Spleen (tissue), 11 donors: ENCODE results near the gene RFLNA. TPM values are rescaled to one million over a fixed set of nuclear protein-coding genes. Genes with fewer than 3 reads are reported as not detected.

Source experiments
- DNase-seq: peaks from one replicate; pipeline ENCODE4 v3.0.0-alpha.2; 2020
- H3K27ac ChIP-seq, 8 donors: fragments of 200-600 bp; sonication (generic) in 7 of 8; 1 replicate in 4 of 8; 2 replicates in 4 of 8; pipeline versions ENCODE4 v1.5.0 to v1.8.0; 2016 to 2021; ENCODE audit warnings: inconsistent platforms in 4 of 8, mild to moderate bottlenecking in 4 of 8, moderate library complexity in 1 of 8
- H3K27me3 ChIP-seq, 7 donors: fragments of 200-600 bp; sonication (generic) in 6 of 7; replicated peaks in 1 of 7; 1 replicate in 4 of 7; 2 replicates in 3 of 7; pipeline versions ENCODE4 v1.5.0 to v1.8.0; 2016 to 2021; ENCODE audit warnings: inconsistent platforms in 3 of 7, mild to moderate bottlenecking in 1 of 7
- H3K36me3 ChIP-seq, 6 donors: fragments of 200-600 bp; sonication (generic) in 5 of 6; 1 replicate in 4 of 6; 2 replicates in 2 of 6; pipeline versions ENCODE4 v1.5.0 to v1.8.0; 2016 to 2021; ENCODE audit warnings: inconsistent platforms in 2 of 6
- H3K4me1 ChIP-seq, 6 donors: fragments of 200-600 bp; sonication (generic) in 5 of 6; 1 replicate in 3 of 6; 2 replicates in 3 of 6; pipeline versions ENCODE4 v1.5.0 to v1.8.0; 2016 to 2021; ENCODE audit warnings: inconsistent platforms in 3 of 6
- H3K4me3 ChIP-seq, 8 donors: fragments of 200-600 bp; sonication (generic) in 7 of 8; 1 replicate in 4 of 8; 2 replicates in 4 of 8; pipeline versions ENCODE4 v1.5.0 to v1.8.0; 2016 to 2021; ENCODE audit warnings: inconsistent platforms in 4 of 8, mild to moderate bottlenecking in 4 of 8, moderate library complexity in 2 of 8
- H3K9me3 ChIP-seq, 8 donors: fragments of 200-600 bp; sonication (generic) in 7 of 8; 1 replicate in 4 of 8; 2 replicates in 4 of 8; pipeline versions ENCODE4 v1.5.0 to v1.8.0; 2016 to 2021; ENCODE audit warnings: inconsistent platforms in 4 of 8
- CTCF ChIP-seq, 11 experiments: fragments of 200-600 bp in 7 of 11; fragments of 450-650 bp in 4 of 11; sonication (generic) in 4 of 11; IDR thresholded peaks in 8 of 11; conservative IDR thresholded peaks in 3 of 11; 1 replicate in 7 of 11; 2 replicates in 4 of 11; pipeline versions ENCODE4 v1.4.0 to v1.8.0; 2016 to 2021; ENCODE audit warnings: antibody characterized with exemption in 11 of 11, inconsistent platforms in 4 of 11, mild to moderate bottlenecking in 1 of 11
- POLR2A ChIP-seq, 3 donors: fragments of 450-650 bp; IDR thresholded peaks; one replicate each; pipeline ENCODE4 v1.5.1; 2017; ENCODE audit warnings: antibody characterized with exemption in 3 of 3, mild to moderate bottlenecking in 1 of 3
- POLR2AphosphoS5 ChIP-seq, 3 donors: sonication (generic); formaldehyde crosslinking; IDR thresholded peaks; one replicate each; pipeline ENCODE4 v1.5.1; 2017; ENCODE audit warnings: antibody characterized with exemption in 3 of 3
- WGBS, 5 donors: extraction: QIAGEN DNeasy Blood & Tissue Kit in 3 of 5; methylation state at CpG; one replicate each; pipeline versions ENCODE4 v1.1.5 to v1.1.7; 2013 to 2018; 5-methylcytosine and 5-hydroxymethylcytosine counted together
- intact Hi-C: fragments of 100-400 bp; cut with DNase I; formaldehyde crosslinking; loops from one replicate; pipeline ENCODE4 v1.15.0; 2023; ENCODE audit warnings: low total_unique reads
- polyA plus RNA-seq, 3 donors: library from polyadenylated mRNA; stranded (reverse); fragments of 200-250 nt; gene quantifications; one replicate each; pipeline ENCODE4 v1.2.1, GENCODE V29; 2013
- total RNA-seq, 7 donors: library from RNA; depleted of rRNA in 3 of 7; stranded (reverse); fragments of >200 nt in 3 of 7; fragmentation: NEBNext Ultra II Directional in 4 of 7; extraction: Animal tissue kit (Norgen Biotek cat#: 25700) in 4 of 7; gene quantifications; one replicate each; pipeline versions ENCODE4 v1.1.0 to v1.2.1, GENCODE V29; 2016 to 2021
- donor health status: healthy with polysubstance abuse.
- donor health status: DM: no; HTN: no; CAD: no; lungs with moderate emphysema.
- donor health status: DM: no; HTN: no; CAD: no.
- donor health status: Bipolar disorder and iron deficiency.
- donor health status: healthy.
- donor health status: DM: no; HTN: no; CAD: no.
- donor health status: DM: yes; HTN: yes; CAD: no.

The RFLNA gene
- total and polyA plus RNA-seq, 10 donors: 0.04 to 0.35 (median 0.21) TPM; not detected in 6

GRCh38 chr12:124315372-124316044 is 20.6 kb downstream of the RFLNA start:
- Histone ChIP-seq H3K27ac (no peak overlapping the region), H3K36me3 (no peaks in the 10 kb centered on the region), H3K9me3 (no peaks in the 10 kb centered on the region), H3K4me1 (no peaks in the 10 kb centered on the region), H3K4me3 (no peak overlapping the region), H3K27me3 (no peaks in the 10 kb centered on the region)
- intact Hi-C loops: loop anchor here (5.0 kb wide), 1 partner anchor 278 kb away; no protein-coding TSS in a partner anchor
- TF ChIP-seq POLR2AphosphoS5 (IDR thresholded peaks at IDR 0.05) (no peak), CTCF (IDR thresholded peaks at IDR 0.05 in 8 of 11, conservative IDR thresholded peaks at IDR 0.05 in 3 of 11) (no peak), POLR2A (IDR thresholded peaks at IDR 0.05) (no peak)
- no peak for DNase-seq
- 82 to 89% (median 83%) methylated on average over 9 to 17 of the region's 17 CpGs for WGBS, 5 donors

GRCh38 chr12:124316257-124316900 is 21.5 kb downstream of the RFLNA start:
- DNase-seq: no peak
- TF ChIP-seq POLR2A (IDR thresholded peaks at IDR 0.05) (no peak), CTCF (IDR thresholded peaks at IDR 0.05 in 8 of 11, conservative IDR thresholded peaks at IDR 0.05 in 3 of 11) (no peak)
- H3K27me3 ChIP-seq: no peaks in the 10 kb centered on the region
- H3K9me3 ChIP-seq: no peaks in the 10 kb centered on the region
- no peak overlapping the region for H3K4me3 ChIP-seq
- intact Hi-C loops: loop anchor here (5.0 kb wide), 1 partner anchor 279 kb away; no protein-coding TSS in a partner anchor
- H3K4me1 ChIP-seq: no peaks in the 10 kb centered on the region
- 81 to 94% (median 87%) methylated on average over 9 to 12 of the region's 12 CpGs for WGBS, 5 donors
- no peak overlapping the region for H3K27ac ChIP-seq
- H3K36me3 ChIP-seq: no peaks in the 10 kb centered on the region

- WGBS, 5 donors: 74 to 93% (median 79%) methylated on average over 12 of the region's 12 CpGs
- no peak for DNase-seq
- intact Hi-C loops: loop anchor here (5.0 kb wide), 1 partner anchor 280 kb away; no protein-coding TSS in a partner anchor
- H3K9me3 ChIP-seq: peaks cover 0 to under 1% (median 0%) of the 10 kb centered on the region in 8 donors
- no peaks in the 10 kb centered on the region for H3K27me3 ChIP-seq
- no peaks in the 10 kb centered on the region for H3K4me1 ChIP-seq
- TF ChIP-seq CTCF (IDR thresholded peaks at IDR 0.05 in 8 of 11, conservative IDR thresholded peaks at IDR 0.05 in 3 of 11) (no peak), POLR2AphosphoS5 (IDR thresholded peaks at IDR 0.05) (no peak), POLR2A (IDR thresholded peaks at IDR 0.05) (no peak)
- H3K36me3 ChIP-seq: peaks cover 0 to 2% (median 0%) of the 10 kb centered on the region in 6 donors
- no peak overlapping the region for H3K4me3 ChIP-seq
- H3K27ac ChIP-seq: no peak overlapping the region
Observed at GRCh38 chr12:124317400-124317799, 22.5 kb downstream of the RFLNA start.
